Endothelial cell (in vitro differentiated cells): ENCODE measurements around the gene QSER1. TPM values are rescaled to one million over a fixed set of nuclear protein-coding genes. Genes with fewer than 3 reads are reported as not detected.

Experiments used
- DNase-seq: peaks from one replicate; pipeline ENCODE4 v3.0.0; 2021; ENCODE audit warnings: low spot score
- H3K27ac Mint-ChIP-seq: one replicate; pipeline ENCODE4 v1.8.0; 2021; ENCODE audit warnings: mixed read lengths, inconsistent platforms; ENCODE audit not compliant: unreplicated experiment
- H3K27me3 Mint-ChIP-seq: one replicate; pipeline ENCODE4 v1.8.0; 2021; ENCODE audit warnings: mild to moderate bottlenecking, moderate library complexity, mixed read lengths, inconsistent platforms; ENCODE audit not compliant: unreplicated experiment
- H3K36me3 Mint-ChIP-seq: one replicate; pipeline ENCODE4 v1.8.0; 2021; ENCODE audit warnings: mild to moderate bottlenecking, low read depth, mixed read lengths, inconsistent platforms; ENCODE audit not compliant: unreplicated experiment
- H3K4me1 Mint-ChIP-seq: one replicate; pipeline ENCODE4 v1.8.0; 2021; ENCODE audit warnings: mild to moderate bottlenecking, mixed read lengths, inconsistent platforms; ENCODE audit not compliant: unreplicated experiment
- H3K4me3 Mint-ChIP-seq: one replicate; pipeline ENCODE4 v1.8.0; 2021; ENCODE audit warnings: mild to moderate bottlenecking, mixed read lengths, inconsistent platforms; ENCODE audit not compliant: unreplicated experiment
- H3K9me3 Mint-ChIP-seq: one replicate; pipeline ENCODE4 v1.8.0; 2021; ENCODE audit warnings: mixed read lengths, inconsistent platforms; ENCODE audit not compliant: unreplicated experiment
- CTCF ChIP-seq: fragments of 200-600 bp; sonication (generic); IDR thresholded peaks from one replicate; pipeline ENCODE4 v1.5.0; 2021; ENCODE audit warnings: antibody characterized with exemption; ENCODE audit not compliant: unreplicated experiment
- total RNA-seq: library from RNA; stranded (reverse); fragmentation: NEBNext Ultra II Directional; extraction: Animal tissue kit (Norgen Biotek cat#: 25700); gene quantifications from one replicate; pipeline ENCODE4 v1.2.1, GENCODE V29; 2021; ENCODE audit not compliant: unreplicated experiment

QSER1 gene
- total RNA-seq, 1 donor from 2014 or later, result 57.4 TPM

GRCh38 chr11:33021501-33021900, 128.9 kb downstream of the QSER1 start:
- Mint-ChIP-seq H3K4me1 (peaks cover 6% of the 10 kb centered on the region), H3K27me3 (peaks cover under 1% of the 10 kb centered on the region), H3K27ac (no peak overlapping the region), H3K9me3 (no peaks in the 10 kb centered on the region), H3K36me3 (no peaks in the 10 kb centered on the region), H3K4me3 (no peak overlapping the region)
- TF ChIP-seq CTCF, result no peak
- no peak for DNase-seq

- H3K4me3 Mint-ChIP-seq, result no peak overlapping the region
- no peaks in the 10 kb centered on the region for H3K27me3 Mint-ChIP-seq
- no peak for TF ChIP-seq CTCF
- DNase-seq, result no peak
- H3K9me3 Mint-ChIP-seq, result no peaks in the 10 kb centered on the region
- H3K36me3 Mint-ChIP-seq, result no peaks in the 10 kb centered on the region
- H3K4me1 Mint-ChIP-seq, result peaks cover 5% of the 10 kb centered on the region
- no peak overlapping the region for H3K27ac Mint-ChIP-seq
Observed at GRCh38 chr11:33021937-33022336, 129.3 kb downstream of the QSER1 start.

- no peak for TF ChIP-seq CTCF
- Mint-ChIP-seq H3K9me3 (no peaks in the 10 kb centered on the region), H3K36me3 (no peaks in the 10 kb centered on the region)
Observed at GRCh38 chr11:33025339-33025722, 132.7 kb downstream of the QSER1 start.

GRCh38 chr11:33027233-33027632, 134.6 kb downstream of the QSER1 start:
- no peak overlapping the region for H3K27ac Mint-ChIP-seq
- no peaks in the 10 kb centered on the region for H3K36me3 Mint-ChIP-seq

More at GRCh38 chr11:33025339-33025722, 132.7 kb downstream of the QSER1 start:
- Mint-ChIP-seq H3K27me3 (no peaks in the 10 kb centered on the region), H3K27ac (no peak overlapping the region), H3K4me3 (no peak overlapping the region), H3K4me1 (peaks cover 5% of the 10 kb centered on the region)
- DNase-seq, result no peak

More at GRCh38 chr11:33027233-33027632, 134.6 kb downstream of the QSER1 start:
- Mint-ChIP-seq H3K4me3 (no peak overlapping the region), H3K4me1 (peaks cover 5% of the 10 kb centered on the region), H3K9me3 (no peaks in the 10 kb centered on the region), H3K27me3 (no peaks in the 10 kb centered on the region)
- no peak for DNase-seq
- no peak for TF ChIP-seq CTCF
